NCI-H774 (cell line): ENCODE measurements around the gene OMP.

Source experiments
- DNase-seq: peaks from one replicate; lab custom pipeline; 2025; lab: John Stamatoyannopoulos, UW

The OMP gene

GRCh38 chr11:77104727-77105126, 2.1 kb downstream of the OMP start:
- DNase-seq = no peak

GRCh38 chr11:77106321-77106720, 3.7 kb downstream of the OMP start:
- DNase-seq = no peak

GRCh38 chr11:77106759-77107158, 4.1 kb downstream of the OMP start:
- DNase-seq = no peak

GRCh38 chr11:77107950-77108349, 5.3 kb downstream of the OMP start:
- DNase-seq = no peak

GRCh38 chr11:77108436-77108835, 5.8 kb downstream of the OMP start:
- DNase-seq = no peak

GRCh38 chr11:77109236-77110019, 6.8 kb downstream of the OMP start:
- DNase-seq = no peak

- DNase-seq = no peak
These were observed 8.2 kb downstream of the OMP start for GRCh38 chr11:77110836-77111235.

- no peak for DNase-seq
These were observed 8.6 kb downstream of the OMP start for GRCh38 chr11:77111277-77111676.

GRCh38 chr11:77111946-77112345, 9.3 kb downstream of the OMP start:
- DNase-seq = no peak

GRCh38 chr11:77112641-77113381, 10.2 kb downstream of the OMP start:
- no peak for DNase-seq

- no peak for DNase-seq
These were observed 10.9 kb downstream of the OMP start for GRCh38 chr11:77113382-77114088.

- no peak for DNase-seq
These were observed 11.4 kb downstream of the OMP start for GRCh38 chr11:77114089-77114463.

- DNase-seq = no peak
These were observed 12.6 kb downstream of the OMP start for GRCh38 chr11:77115181-77115611.

GRCh38 chr11:77115956-77116355, 13.3 kb downstream of the OMP start:
- DNase-seq = no peak

- no peak for DNase-seq
These were observed 14.9 kb downstream of the OMP start for GRCh38 chr11:77117492-77117891.

GRCh38 chr11:77118086-77118485, 15.4 kb downstream of the OMP start:
- no peak for DNase-seq

GRCh38 chr11:77118971-77119370, 16.3 kb downstream of the OMP start:
- no peak for DNase-seq

GRCh38 chr11:77119531-77119936, 16.9 kb downstream of the OMP start:
- no peak for DNase-seq

GRCh38 chr11:77120571-77120970, 17.9 kb downstream of the OMP start:
- DNase-seq = no peak

GRCh38 chr11:77121096-77121640, 18.5 kb downstream of the OMP start:
- DNase-seq = no peak

GRCh38 chr11:77121876-77122575, 19.4 kb downstream of the OMP start:
- no peak for DNase-seq
